ENCODE results near the gene PCDHB10.
A peak's percentile ranks its signal among the peaks of the same experiment; 100 is the strongest.
"Not testable (repeated sequence)": the region's sequence is repeated elsewhere in the genome, so short reads cannot be mapped to it uniquely, and the experiment has no call there.

PCDHB10 gene

GRCh38 chr5:141192110-141192725 lies at the start of gene PCDHB10:
Gene PCDHB10, plus strand, starts transcription at chr5:141192353. Its CDS starts 200 bp downstream, at chr5:141192553.
- in situ Hi-C loops (cut with MboI; ENCODE audit: low pct_unique_long_range_greater_than_20kb, low sequenced_read_pairs, unreplicated experiment): no loop called here
- TF ChIP-seq CTCF (IDR thresholded peaks at IDR 0.05; ENCODE audit: extremely low read depth, insufficient read depth, missing control alignments): peak; percentile 38
- DNase-seq (ENCODE audit: low spot score): peak; percentile 43

- DNase-seq (ENCODE audit: low spot score): no peak
- in situ Hi-C loops (cut with MboI; ENCODE audit: low pct_unique_long_range_greater_than_20kb, low sequenced_read_pairs, unreplicated experiment): no loop called here
- peak; percentile 28 for TF ChIP-seq CTCF (IDR thresholded peaks at IDR 0.05; ENCODE audit: extremely low read depth, insufficient read depth, missing control alignments)
These were observed 42.3 kb upstream of the PCDHB10 start, which contains the start of gene PCDHB6 for GRCh38 chr5:141149812-141150211. Gene PCDHB6, plus strand, starts transcription at chr5:141150057. Its CDS starts 201 bp downstream, at chr5:141150258.

GRCh38 chr5:141150224-141150992 lies 41.7 kb upstream of the PCDHB10 start:
- TF ChIP-seq CTCF (IDR thresholded peaks at IDR 0.05; ENCODE audit: extremely low read depth, insufficient read depth, missing control alignments): no peak
- DNase-seq (ENCODE audit: low spot score): no peak
- in situ Hi-C loops (cut with MboI; ENCODE audit: low pct_unique_long_range_greater_than_20kb, low sequenced_read_pairs, unreplicated experiment): no loop called here

GRCh38 chr5:141150993-141151325 lies 41.2 kb upstream of the PCDHB10 start:
- TF ChIP-seq CTCF (IDR thresholded peaks at IDR 0.05; ENCODE audit: extremely low read depth, insufficient read depth, missing control alignments): no peak
- no peak for DNase-seq (ENCODE audit: low spot score)

GRCh38 chr5:141151632-141152031 lies 40.5 kb upstream of the PCDHB10 start:
- in situ Hi-C loops (cut with MboI; ENCODE audit: low pct_unique_long_range_greater_than_20kb, low sequenced_read_pairs, unreplicated experiment); DNase-seq (ENCODE audit: low spot score): not testable (repeated sequence)

More at GRCh38 chr5:141150993-141151325, 41.2 kb upstream of the PCDHB10 start:
- in situ Hi-C loops (cut with MboI; ENCODE audit: low pct_unique_long_range_greater_than_20kb, low sequenced_read_pairs, unreplicated experiment): no loop called here

- DNase-seq (ENCODE audit: low spot score); in situ Hi-C loops (cut with MboI; ENCODE audit: low pct_unique_long_range_greater_than_20kb, low sequenced_read_pairs, unreplicated experiment): not testable (repeated sequence)
These were observed 40.1 kb upstream of the PCDHB10 start for GRCh38 chr5:141152096-141152495.

GRCh38 chr5:141155540-141156374 lies 36.4 kb upstream of the PCDHB10 start:
- in situ Hi-C loops (cut with MboI; ENCODE audit: low pct_unique_long_range_greater_than_20kb, low sequenced_read_pairs, unreplicated experiment): no loop called here
- DNase-seq (ENCODE audit: low spot score): no peak

GRCh38 chr5:141157356-141157755 lies 34.8 kb upstream of the PCDHB10 start:
- in situ Hi-C loops (cut with MboI; ENCODE audit: low pct_unique_long_range_greater_than_20kb, low sequenced_read_pairs, unreplicated experiment); DNase-seq (ENCODE audit: low spot score): not testable (repeated sequence)

More at GRCh38 chr5:141155540-141156374, 36.4 kb upstream of the PCDHB10 start:
- no peak for TF ChIP-seq CTCF (IDR thresholded peaks at IDR 0.05; ENCODE audit: extremely low read depth, insufficient read depth, missing control alignments)

GRCh38 chr5:141157901-141158300 lies 34.3 kb upstream of the PCDHB10 start:
- in situ Hi-C loops (cut with MboI; ENCODE audit: low pct_unique_long_range_greater_than_20kb, low sequenced_read_pairs, unreplicated experiment); DNase-seq (ENCODE audit: low spot score): not testable (repeated sequence)

Measured in GM13977 (cell line).